Naive thymus-derived CD4-positive, alpha-beta T cell (primary cell): Measurements from ENCODE around the gene RNF10. TPM values are rescaled to one million over a fixed set of nuclear protein-coding genes. Genes with fewer than 3 reads are reported as not detected.
"Not testable (repeated sequence)": the region's sequence is repeated elsewhere in the genome, so short reads cannot be mapped to it uniquely, and the experiment has no call there.

ENCODE experiments used
- ATAC-seq: fragments of 150-1000 bp; cut with Tn5 transposase; 2 replicates; pipeline ENCODE4 v1.10.0; 2021; ENCODE audit warnings: mild to moderate bottlenecking, moderate library complexity
- CTCF ChIA-PET: fragments of 350-600 bp; sonication (Branson Sonifier 250); formaldehyde crosslinking; loops from one replicate; lab custom pipeline; 2021; ENCODE audit warnings: antibody characterized with exemption; lab: Charles Lee
- POLR2A ChIA-PET: fragments of 350-600 bp; sonication (Branson Sonifier 250); formaldehyde crosslinking; loops from one replicate; lab custom pipeline; 2021; ENCODE audit warnings: antibody characterized with exemption, inconsistent platforms; lab: Charles Lee
- DNase-seq, 9 donors: peaks; one replicate each; pipeline versions ENCODE4 v3.0.0 to v3.0.0-alpha.2; 2020 to 2022; ENCODE audit warnings: mixed read lengths in 1 of 9
- H3K27ac ChIP-seq: one replicate; pipeline ENCODE4 v1.7.0; 2013; ENCODE audit warnings: mild to moderate bottlenecking, low read depth, low read length, moderate library complexity
- H3K27me3 ChIP-seq, 2 donors: one replicate each; pipeline ENCODE4 v1.7.0; 2013; ENCODE audit warnings: low read length in 2 of 2, mild to moderate bottlenecking in 2 of 2, moderate library complexity in 2 of 2; ENCODE audit not compliant: control insufficient read depth in 2 of 2, insufficient read depth in 2 of 2
- H3K36me3 ChIP-seq, 3 experiments: 1 replicate in 2 of 3; 2 replicates in 1 of 3; pipeline ENCODE4 v1.7.0; 2013; ENCODE audit warnings: low read length in 3 of 3, mild to moderate bottlenecking in 3 of 3, moderate library complexity in 1 of 3; ENCODE audit not compliant: insufficient read depth in 3 of 3, control insufficient read depth in 2 of 3
- H3K4me1 ChIP-seq, 2 donors: one replicate each; pipeline ENCODE4 v1.7.0; 2013; ENCODE audit warnings: low read length in 2 of 2, mild to moderate bottlenecking in 2 of 2, moderate library complexity in 1 of 2; ENCODE audit not compliant: control insufficient read depth in 2 of 2, insufficient read depth in 2 of 2
- H3K4me3 ChIP-seq: 2 replicates; pipeline ENCODE4 v1.7.0; 2013; ENCODE audit warnings: mild to moderate bottlenecking, low read length
- H3K9me3 ChIP-seq, 3 experiments: 1 replicate in 2 of 3; 2 replicates in 1 of 3; pipeline ENCODE4 v1.7.0; 2013; ENCODE audit warnings: low read length in 3 of 3; ENCODE audit not compliant: control insufficient read depth in 2 of 3
- H3K27ac Mint-ChIP-seq, 9 donors: one replicate each; pipeline ENCODE4 v1.8.0; 2020 to 2022; ENCODE audit warnings: mixed read lengths in 9 of 9, mild to moderate bottlenecking in 8 of 9, moderate library complexity in 5 of 9, inconsistent platforms in 2 of 9
- H3K27me3 Mint-ChIP-seq, 5 donors: one replicate each; pipeline ENCODE4 v1.8.0; 2021 to 2022; ENCODE audit warnings: mixed read lengths in 5 of 5, mild to moderate bottlenecking in 1 of 5
- H3K36me3 Mint-ChIP-seq, 5 donors: one replicate each; pipeline ENCODE4 v1.8.0; 2020 to 2022; ENCODE audit warnings: mixed read lengths in 5 of 5, mild to moderate bottlenecking in 3 of 5, inconsistent platforms in 1 of 5
- H3K4me1 Mint-ChIP-seq, 7 donors: one replicate each; pipeline ENCODE4 v1.8.0; 2020 to 2022; ENCODE audit warnings: mixed read lengths in 7 of 7, mild to moderate bottlenecking in 3 of 7, inconsistent platforms in 1 of 7
- H3K4me3 Mint-ChIP-seq, 10 donors: one replicate each; pipeline ENCODE4 v1.8.0; 2020 to 2022; ENCODE audit warnings: mild to moderate bottlenecking in 10 of 10, mixed read lengths in 10 of 10, moderate library complexity in 6 of 10, inconsistent platforms in 2 of 10
- H3K9me3 Mint-ChIP-seq, 11 donors: one replicate each; pipeline ENCODE4 v1.8.0; 2020 to 2022; ENCODE audit warnings: mixed read lengths in 11 of 11, mild to moderate bottlenecking in 4 of 11, inconsistent platforms in 1 of 11, moderate library complexity in 1 of 11
- intact Hi-C, 2 donors: fragments of 100-400 bp; cut with micrococcal nuclease; formaldehyde crosslinking; loops; one replicate each; pipeline ENCODE4 v1.15.1; 2023
- polyA plus RNA-seq, 2 donors: library from polyadenylated mRNA; unstranded; fragments of 300-500 nt; fragmentation: Illumina TruSeq; gene quantifications; one replicate each; pipeline ENCODE4 v1.2.3, GENCODE V29; 2021
- total RNA-seq, 6 experiments: library from RNA in 5 of 6; stranded (reverse) in 5 of 6; gene quantifications; 1 replicate in 5 of 6; 2 replicates in 1 of 6; pipeline ENCODE4 v1.2.3 and lab custom pipeline; 2021 to 2026

RNF10 gene
- total and polyA plus RNA-seq, 7 experiments from 2014 or later: 95.1 to 361 (median 203) TPM

- CTCF ChIA-PET, H3K27me3 Mint-ChIP-seq, H3K4me3 Mint-ChIP-seq, H3K4me1 ChIP-seq, intact Hi-C loops, H3K27ac ChIP-seq, H3K9me3 Mint-ChIP-seq, H3K9me3 ChIP-seq, DNase-seq, H3K27ac Mint-ChIP-seq, ATAC-seq, H3K4me3 ChIP-seq, H3K4me1 Mint-ChIP-seq, H3K27me3 ChIP-seq: not testable (repeated sequence)
- POLR2A ChIA-PET: interaction anchor here (0.7 kb wide), 1 partner anchor 31 kb away, joined by 3 read pairs; no protein-coding TSS in a partner anchor
- peaks cover 0 to 27% (median 5%) of the 10 kb centered on the region in 3 experiments for H3K36me3 ChIP-seq
- peaks cover 0 to 16% (median 12%) of the 10 kb centered on the region in 5 donors for H3K36me3 Mint-ChIP-seq
Observed at GRCh38 chr12:120519324-120519723, 14.8 kb upstream of the RNF10 start.

DNA sequence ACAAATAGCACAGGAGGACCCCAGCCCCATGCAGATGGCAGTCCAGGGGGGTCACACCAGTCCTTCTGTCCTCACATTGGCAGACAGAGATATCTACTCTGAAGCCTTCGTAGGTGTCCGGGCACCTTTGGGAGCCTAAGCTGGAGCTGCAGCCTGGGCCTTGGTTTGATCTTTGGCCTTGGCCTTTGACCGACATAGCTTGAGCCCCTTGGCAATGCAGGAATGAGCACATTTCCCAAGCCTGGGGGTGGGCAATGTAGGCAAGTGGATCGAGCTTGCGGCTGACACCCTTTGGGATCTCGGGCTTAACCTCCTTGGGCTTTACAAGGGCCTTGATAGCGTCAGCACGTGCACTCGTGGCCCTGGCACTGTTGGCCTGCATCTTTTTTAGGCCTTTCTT is 11.6 kb upstream of the RNF10 start:
- Mint-ChIP-seq H3K36me3 (peaks cover 0 to 7% (median 4%) of the 10 kb centered on the region in 5 donors), H3K4me3 (no peak overlapping the region), H3K27ac (no peak overlapping the region), H3K4me1 (peaks cover 5 to 6% (median 5%) of the 10 kb centered on the region in 7 donors), H3K27me3 (no peaks in the 10 kb centered on the region), H3K9me3 (no peaks in the 10 kb centered on the region)
- Histone ChIP-seq H3K27me3 (no peaks in the 10 kb centered on the region), H3K27ac (no peak overlapping the region), H3K4me3 (no peak overlapping the region), H3K4me1 (no peaks in the 10 kb centered on the region), H3K9me3 (no peaks in the 10 kb centered on the region), H3K36me3 (peaks cover 0 to 8% (median 0%) of the 10 kb centered on the region in 3 experiments)
- ChIA-PET CTCF (interaction anchor here (0.6 kb wide), 1 partner anchor 14 kb away, joined by 7 read pairs; no protein-coding TSS in a partner anchor), POLR2A (no interaction called here)
- intact Hi-C loops: no loop called here
- no peak for ATAC-seq
- no peak for DNase-seq

DNA sequence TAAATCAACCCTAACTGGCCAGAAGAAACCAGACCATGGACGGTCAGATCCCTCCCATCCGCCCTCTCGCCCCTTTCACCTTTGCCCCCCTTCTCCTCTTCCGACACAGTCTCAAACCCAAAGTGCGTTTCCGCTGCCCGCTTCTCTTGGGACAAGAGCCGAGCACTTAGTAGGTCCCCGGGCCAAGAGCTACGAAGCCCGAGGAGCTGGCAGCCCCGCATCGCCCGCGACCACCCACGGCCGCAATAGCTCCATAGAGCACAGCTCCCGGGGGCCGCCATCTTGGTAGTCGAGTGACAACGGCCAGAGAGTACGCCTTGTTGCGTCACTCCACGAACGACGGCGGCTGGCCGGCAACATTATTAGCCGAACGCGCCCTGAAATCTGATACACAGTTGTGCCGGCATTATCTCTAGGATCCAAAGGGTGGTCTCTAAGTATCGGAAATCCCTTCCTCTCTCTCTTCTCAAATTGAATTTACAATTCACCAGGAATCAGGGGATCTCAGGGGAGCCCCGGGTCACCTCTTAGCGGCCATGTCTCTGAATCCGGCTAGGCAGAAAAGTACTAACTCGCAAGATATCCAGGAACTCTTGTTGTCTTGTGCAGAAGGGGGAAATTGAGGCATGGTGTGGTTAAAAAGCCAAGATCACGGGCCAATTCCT is 5.2 kb upstream of the RNF10 start, which contains the start of gene COQ5:
TSS of gene COQ5 (minus strand) at position 298 of the 665 bp plus-strand sequence. CDS start at position 281, 17 bp downstream.
- POLR2A ChIA-PET: interaction anchor here (0.6 to 1.8 kb wide), 10 partner anchors 9 to 417 kb away, joined by 3 to 14 read pairs (median 4); partner anchors contain the start of genes DYNLL1, POP5, RNU4-1 and SRSF9
- H3K36me3 Mint-ChIP-seq: peaks cover 0 to 8% (median 0%) of the 10 kb centered on the region in 5 donors

GRCh38 chr12:120529641-120530417 is 4.3 kb upstream of the RNF10 start:
- peak overlapping the region; percentile 96 to 100 (median 98) for H3K27ac Mint-ChIP-seq
- DNase-seq (peak in 2 of 9 donors; percentile 11 to 24), ATAC-seq (no peak)
- no peaks in the 10 kb centered on the region for H3K9me3 ChIP-seq
- intact Hi-C loops: loop anchor here (1.0 to 10.0 kb wide), 9 partner anchors 34 to 935 kb away; partner anchors contain the start of genes DYNLL1 (in 2 of the 2), C12orf43 (in 1 of the 2), MLEC (in 1 of the 2) and POP5 (in 1 of the 2)
- peak overlapping the region; percentile 75 for H3K4me3 ChIP-seq
- ChIA-PET CTCF (interaction anchor here (0.9 to 1.2 kb wide), 3 partner anchors 31 to 1594 kb away, joined by 3 to 4 read pairs (median 3); no protein-coding TSS in a partner anchor), POLR2A (interaction anchor here (1.2 to 1.8 kb wide), 5 partner anchors 26 to 61 kb away, joined by 5 to 14 read pairs (median 8); partner anchors contain the start of genes DYNLL1, POP5 and SRSF9)
- H3K27ac ChIP-seq: peak overlapping the region; percentile 88
- H3K27me3 Mint-ChIP-seq: peaks cover 0 to 2% (median 0%) of the 10 kb centered on the region in 5 donors
- peaks cover 10 to 30% (median 25%) of the 10 kb centered on the region in 7 donors for H3K4me1 Mint-ChIP-seq
- H3K9me3 Mint-ChIP-seq: peaks cover 0 to 2% (median 0%) of the 10 kb centered on the region in 11 donors
- peak overlapping the region; percentile 93 to 100 (median 99) for H3K4me3 Mint-ChIP-seq
- peaks cover 0 to 11% (median 0%) of the 10 kb centered on the region in 3 experiments for H3K36me3 ChIP-seq
- no peaks in the 10 kb centered on the region for H3K27me3 ChIP-seq
- H3K36me3 Mint-ChIP-seq: peaks cover 0 to 8% (median 0%) of the 10 kb centered on the region in 5 donors
- H3K4me1 ChIP-seq: no peaks in the 10 kb centered on the region

More for the DNA sequence above, 5.2 kb upstream of the RNF10 start, which contains the start of gene COQ5:
- H3K9me3 ChIP-seq: no peaks in the 10 kb centered on the region
- H3K27ac Mint-ChIP-seq: peak within 1 kb of the TSS; percentile 96 to 100 (median 98)
- H3K4me3 Mint-ChIP-seq: peak within 1 kb of the TSS; percentile 93 to 100 (median 99)
- no peaks in the 10 kb centered on the region for H3K4me1 ChIP-seq
- CTCF ChIA-PET: interaction anchor here (0.9 to 1.2 kb wide), 3 partner anchors 30 to 1595 kb away, joined by 3 to 4 read pairs (median 3); no protein-coding TSS in a partner anchor
- no peaks in the 10 kb centered on the region for H3K27me3 ChIP-seq
- intact Hi-C loops: loop anchor here (1.0 to 5.0 kb wide), 5 partner anchors 33 to 212 kb away; partner anchors contain the start of genes DYNLL1 (in 2 of the 2), MLEC (in 1 of the 2), POP5 (in 1 of the 2) and SRSF9 (in 1 of the 2)
- H3K9me3 Mint-ChIP-seq: peaks cover 0 to 2% (median 0%) of the 10 kb centered on the region in 11 donors
- peaks cover 10 to 30% (median 23%) of the 10 kb centered on the region in 7 donors for H3K4me1 Mint-ChIP-seq
- ATAC-seq: peak; percentile 97
- peak; percentile 64 to 83 (median 80) for DNase-seq
- H3K36me3 ChIP-seq: peaks cover 0 to 4% (median 0%) of the 10 kb centered on the region in 3 experiments
- H3K27ac ChIP-seq: peak within 1 kb of the TSS; percentile 88
- H3K27me3 Mint-ChIP-seq: no peaks in the 10 kb centered on the region
- peak within 1 kb of the TSS; percentile 75 for H3K4me3 ChIP-seq

DNA sequence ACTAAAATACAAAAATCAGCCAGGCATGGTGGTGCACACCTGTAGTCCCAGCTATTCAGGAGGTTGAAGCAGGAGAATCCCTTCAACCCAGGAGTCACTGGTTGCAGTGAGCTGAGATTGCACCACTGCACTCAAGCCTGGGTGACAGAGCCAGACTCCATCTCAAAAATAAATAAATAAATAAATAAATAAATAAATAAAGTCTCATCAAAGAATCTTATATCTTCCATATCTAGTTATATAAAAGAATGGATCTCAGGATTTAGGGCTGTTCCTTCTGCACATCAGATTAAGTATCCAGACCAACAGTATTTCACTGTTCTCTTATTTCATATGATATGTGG is 3.8 kb upstream of the RNF10 start:
- H3K27ac ChIP-seq, CTCF ChIA-PET: not testable (repeated sequence)
- H3K27ac Mint-ChIP-seq: peak overlapping the region in 6 of 9 donors; percentile 14 to 98 (median 96)

More for the DNA sequence above, 3.8 kb upstream of the RNF10 start:
- H3K27me3 Mint-ChIP-seq, ATAC-seq, H3K4me1 ChIP-seq, H3K4me3 ChIP-seq, H3K27me3 ChIP-seq, H3K9me3 ChIP-seq, H3K9me3 Mint-ChIP-seq, DNase-seq: not testable (repeated sequence)
- peaks cover 0 to 12% (median 0%) of the 10 kb centered on the region in 3 experiments for H3K36me3 ChIP-seq
- H3K4me1 Mint-ChIP-seq: peaks cover 10 to 35% (median 28%) of the 10 kb centered on the region in 7 donors
- H3K4me3 Mint-ChIP-seq: peak overlapping the region in 9 of 10 donors; percentile 3 to 100 (median 99)
- H3K36me3 Mint-ChIP-seq: peaks cover 0 to 12% (median 0%) of the 10 kb centered on the region in 5 donors
- intact Hi-C loops: loop anchor here (5.0 to 10.0 kb wide), 4 partner anchors 213 to 934 kb away; partner anchors contain the start of genes C12orf43 (in 1 of the 2) and PRKAB1 (in 1 of the 2)
- POLR2A ChIA-PET: interaction anchor here (1.2 kb wide), 1 partner anchor 34 kb away, joined by 5 read pairs; no protein-coding TSS in a partner anchor
